Endothelial cell of umbilical vein (primary cell): Measurements from ENCODE around the gene FAM117B.

ENCODE experiments used
- EZH2 ChIP-seq: IDR thresholded peaks from 2 replicates; pipeline ENCODE4 v1.6.1; 2012; ENCODE audit warnings: borderline replicate concordance, low read depth, mild to moderate bottlenecking, moderate library complexity, low read length, inconsistent platforms; ENCODE audit not compliant: severe bottlenecking
- GATA2 ChIP-seq: IDR thresholded peaks from 2 replicates; pipeline ENCODE4 v1.7.0; 2011; ENCODE audit warnings: low read depth, mild to moderate bottlenecking, moderate library complexity, mixed read lengths, low read length; ENCODE audit not compliant: insufficient read length, insufficient read depth
- POLR2A ChIP-seq: IDR thresholded peaks from 2 replicates; pipeline ENCODE4 v1.6.1; 2012; ENCODE audit warnings: low read depth, mild to moderate bottlenecking, control low read depth, low read length
- TF ChIP-seq, protein P1 (sequence below), 2 donors: IDR thresholded peaks; 1 replicate in 1 of 2; 2 replicates in 1 of 2; pipeline ENCODE4 v1.5.1; 2011; ENCODE audit warnings: low read length in 2 of 2, mild to moderate bottlenecking in 2 of 2, moderate library complexity in 2 of 2, control low read depth in 1 of 2, inconsistent platforms in 1 of 2, low read depth in 1 of 2; ENCODE audit not compliant: insufficient read depth in 1 of 2; ENCODE audit errors: extremely low read depth in 1 of 2

DNA sequence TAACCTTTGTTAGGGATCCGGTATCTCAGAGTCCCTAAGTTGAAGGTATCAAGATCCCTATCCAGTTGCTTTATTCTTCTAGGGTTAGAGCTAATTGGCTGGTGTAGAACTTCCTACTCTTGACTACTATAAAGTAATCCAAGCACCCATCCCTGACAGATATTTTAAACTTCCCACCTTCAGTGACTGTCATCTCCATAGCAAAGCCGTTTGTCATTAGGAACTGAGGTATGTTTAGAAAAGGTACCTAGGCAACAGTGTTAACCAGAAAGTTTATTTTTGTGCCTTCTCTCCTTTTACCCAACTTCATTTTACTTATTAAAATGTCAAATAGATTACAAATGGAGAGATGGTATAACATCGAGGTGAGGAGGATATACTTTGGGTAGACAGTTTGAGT, 4.5 kb downstream of the FAM117B start:
- TF ChIP-seq, protein P1, sequence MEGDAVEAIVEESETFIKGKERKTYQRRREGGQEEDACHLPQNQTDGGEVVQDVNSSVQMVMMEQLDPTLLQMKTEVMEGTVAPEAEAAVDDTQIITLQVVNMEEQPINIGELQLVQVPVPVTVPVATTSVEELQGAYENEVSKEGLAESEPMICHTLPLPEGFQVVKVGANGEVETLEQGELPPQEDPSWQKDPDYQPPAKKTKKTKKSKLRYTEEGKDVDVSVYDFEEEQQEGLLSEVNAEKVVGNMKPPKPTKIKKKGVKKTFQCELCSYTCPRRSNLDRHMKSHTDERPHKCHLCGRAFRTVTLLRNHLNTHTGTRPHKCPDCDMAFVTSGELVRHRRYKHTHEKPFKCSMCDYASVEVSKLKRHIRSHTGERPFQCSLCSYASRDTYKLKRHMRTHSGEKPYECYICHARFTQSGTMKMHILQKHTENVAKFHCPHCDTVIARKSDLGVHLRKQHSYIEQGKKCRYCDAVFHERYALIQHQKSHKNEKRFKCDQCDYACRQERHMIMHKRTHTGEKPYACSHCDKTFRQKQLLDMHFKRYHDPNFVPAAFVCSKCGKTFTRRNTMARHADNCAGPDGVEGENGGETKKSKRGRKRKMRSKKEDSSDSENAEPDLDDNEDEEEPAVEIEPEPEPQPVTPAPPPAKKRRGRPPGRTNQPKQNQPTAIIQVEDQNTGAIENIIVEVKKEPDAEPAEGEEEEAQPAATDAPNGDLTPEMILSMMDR (IDR thresholded peaks at IDR 0.05; ENCODE audit: extremely low read depth in 1 of 2, insufficient read depth in 1 of 2, low read depth in 1 of 2, low read length in 2 of 2), result no peak
- no peak for TF ChIP-seq EZH2
- TF ChIP-seq POLR2A, result no peak
- TF ChIP-seq GATA2, result no peak
